Measurements from ENCODE around the gene STK39. TPM values are rescaled to one million over a fixed set of nuclear protein-coding genes. Genes with fewer than 3 reads are reported as not detected.

The STK39 gene
- total and polyA plus RNA-seq, 2 donors (not counting 1 experiment from before 2014, with no cell fraction given), result 2.3 to 14.6 TPM

GRCh38 chr2:168033966-168034365, 213.4 kb downstream of the STK39 start:
- Histone ChIP-seq H3K27me3 (replicated peaks in 1 of 4; ENCODE audit: control extremely low read depth in 1 of 4, control insufficient read depth in 3 of 4, insufficient read depth in 4 of 4, low read length in 3 of 4) (no peaks in the 10 kb centered on the region), H3K4me3 (ENCODE audit: control extremely low read depth in 1 of 5, extremely low read depth in 1 of 5, insufficient read depth in 1 of 5, low read depth in 2 of 5, low read length in 4 of 5) (no peak overlapping the region), H3K4me1 (ENCODE audit: control insufficient read depth in 2 of 2, insufficient read depth in 2 of 2, low read length in 2 of 2) (peaks cover 0 to 4% of the 10 kb centered on the region in 2 donors), H3K27ac (ENCODE audit: low read length in 2 of 2) (no peak overlapping the region), H3K9me3 (ENCODE audit: control extremely low read depth in 1 of 3, control insufficient read depth in 2 of 3, insufficient read depth in 1 of 3, low read length in 2 of 3) (no peaks in the 10 kb centered on the region), H3K9ac (ENCODE audit: low read length) (no peak overlapping the region), H3K4me2 (replicated peaks; ENCODE audit: low read depth, low read length, poor library complexity, severe bottlenecking) (no peak overlapping the region), H2AFZ (ENCODE audit: insufficient read depth, low read depth, low read length, poor library complexity, severe bottlenecking) (no peak overlapping the region), H3K79me2 (ENCODE audit: control insufficient read depth, insufficient read depth, low read length) (no peaks in the 10 kb centered on the region), H4K20me1 (ENCODE audit: control insufficient read depth, insufficient read depth, low read length, poor library complexity, severe bottlenecking) (no peaks in the 10 kb centered on the region), H3K36me3 (replicated peaks in 1 of 2; ENCODE audit: control extremely low read depth in 1 of 2, control insufficient read depth in 1 of 2, extremely low read depth in 1 of 2, insufficient read depth in 2 of 2, low read length in 1 of 2) (no peaks in the 10 kb centered on the region)
- WGBS (ENCODE audit: insufficient coverage), result no CpG with 5 or more reads among the region's 1 CpG
- CTCF ChIA-PET, result interaction anchor here (1.0 kb wide), 1 partner anchor 85 kb away, joined by 4 read pairs; no protein-coding TSS in a partner anchor
- Mint-ChIP-seq H3K4me1 (peaks cover 36% of the 10 kb centered on the region), H3K4me3 (no peak overlapping the region), H3K9me3 (ENCODE audit: insufficient read depth) (no peaks in the 10 kb centered on the region), H3K27me3 (no peaks in the 10 kb centered on the region), H3K27ac (no peak overlapping the region)
- TF ChIP-seq CTCF (IDR thresholded peaks at IDR 0.05) (no peak), EZH2 (IDR thresholded peaks at IDR 0.05; ENCODE audit: borderline replicate concordance, insufficient read depth, low read depth, low read length, poor library complexity, severe bottlenecking) (no peak)
- POLR2A ChIA-PET, result no interaction called here
- no peak for ATAC-seq (ENCODE audit: low read depth)
- DNase-seq, result no peak
- intact Hi-C loops (cut with micrococcal nuclease), result loop anchor here (10.0 kb wide), 1 partner anchor 61 kb away; no protein-coding TSS in a partner anchor

DNA sequence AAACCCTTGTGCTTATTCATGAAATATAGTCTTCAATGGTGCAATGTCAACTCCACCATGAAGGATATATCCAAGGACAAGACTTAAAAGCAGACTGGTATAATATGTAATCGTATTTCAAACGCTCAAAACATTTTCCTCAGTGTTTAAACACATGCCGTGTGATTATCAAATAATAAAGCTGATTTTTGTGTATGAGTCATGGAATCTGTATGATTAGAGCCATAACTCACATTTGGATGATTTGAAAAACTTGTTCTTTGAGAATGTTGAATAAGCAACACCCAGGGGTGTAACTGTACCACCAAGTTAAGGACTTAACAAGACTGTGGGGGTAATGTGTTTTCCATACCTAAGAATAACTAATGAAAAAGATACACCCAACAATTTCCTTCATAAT, 215.3 kb downstream of the STK39 start:
- no peak for ATAC-seq (ENCODE audit: low read depth)
- TF ChIP-seq EZH2 (IDR thresholded peaks at IDR 0.05; ENCODE audit: borderline replicate concordance, insufficient read depth, low read depth, low read length, poor library complexity, severe bottlenecking), result no peak
- TF ChIP-seq CTCF (IDR thresholded peaks at IDR 0.05), result no peak
- WGBS (ENCODE audit: insufficient coverage), result no CpG with 5 or more reads among the region's 3 CpGs
- H3K4me1 ChIP-seq (ENCODE audit: control insufficient read depth in 2 of 2, insufficient read depth in 2 of 2, low read length in 2 of 2), result peaks cover 0 to 4% of the 10 kb centered on the region in 2 donors
- H3K79me2 ChIP-seq (ENCODE audit: control insufficient read depth, insufficient read depth, low read length), result no peaks in the 10 kb centered on the region
- DNase-seq, result no peak
- no peaks in the 10 kb centered on the region for H3K27me3 Mint-ChIP-seq
- H3K27me3 ChIP-seq (replicated peaks in 1 of 4; ENCODE audit: control extremely low read depth in 1 of 4, control insufficient read depth in 3 of 4, insufficient read depth in 4 of 4, low read length in 3 of 4), result no peaks in the 10 kb centered on the region
- H3K4me3 ChIP-seq (ENCODE audit: control extremely low read depth in 1 of 5, extremely low read depth in 1 of 5, insufficient read depth in 1 of 5, low read depth in 2 of 5, low read length in 4 of 5), result no peak overlapping the region
- H3K27ac Mint-ChIP-seq, result no peak overlapping the region
- POLR2A ChIA-PET, result no interaction called here
- no peak overlapping the region for H3K9ac ChIP-seq (ENCODE audit: low read length)
- H3K4me2 ChIP-seq (replicated peaks; ENCODE audit: low read depth, low read length, poor library complexity, severe bottlenecking), result no peak overlapping the region
- no peaks in the 10 kb centered on the region for H3K36me3 ChIP-seq (replicated peaks in 1 of 2; ENCODE audit: control extremely low read depth in 1 of 2, control insufficient read depth in 1 of 2, extremely low read depth in 1 of 2, insufficient read depth in 2 of 2, low read length in 1 of 2)
- intact Hi-C loops (cut with micrococcal nuclease), result loop anchor here (10.0 kb wide), 1 partner anchor 63 kb away; no protein-coding TSS in a partner anchor
- no peak overlapping the region for H3K27ac ChIP-seq (ENCODE audit: low read length in 2 of 2)
- H3K9me3 Mint-ChIP-seq (ENCODE audit: insufficient read depth), result no peaks in the 10 kb centered on the region
- peaks cover 27% of the 10 kb centered on the region for H3K4me1 Mint-ChIP-seq
- H3K4me3 Mint-ChIP-seq, result no peak overlapping the region
- no peaks in the 10 kb centered on the region for H3K9me3 ChIP-seq (ENCODE audit: control extremely low read depth in 1 of 3, control insufficient read depth in 2 of 3, insufficient read depth in 1 of 3, low read length in 2 of 3)
- H4K20me1 ChIP-seq (ENCODE audit: control insufficient read depth, insufficient read depth, low read length, poor library complexity, severe bottlenecking), result no peaks in the 10 kb centered on the region
- no peak overlapping the region for H2AFZ ChIP-seq (ENCODE audit: insufficient read depth, low read depth, low read length, poor library complexity, severe bottlenecking)
- CTCF ChIA-PET, result interaction anchor here (0.9 kb wide), 1 partner anchor 87 kb away, joined by 3 read pairs; no protein-coding TSS in a partner anchor

All from B cell (primary cell).